Spleen (tissue), 11 donors: ENCODE measurements around the gene PKP2. TPM values are rescaled to one million over a fixed set of nuclear protein-coding genes. Genes with fewer than 3 reads are reported as not detected.
A peak's percentile ranks its signal among the peaks of the same experiment; 100 is the strongest.

Experiments used
- DNase-seq: peaks from one replicate; pipeline ENCODE4 v3.0.0-alpha.2; 2020
- H3K27ac ChIP-seq, 8 donors: fragments of 200-600 bp; sonication (generic) in 7 of 8; 1 replicate in 4 of 8; 2 replicates in 4 of 8; pipeline versions ENCODE4 v1.5.0 to v1.8.0; 2016 to 2021; ENCODE audit warnings: inconsistent platforms in 4 of 8, mild to moderate bottlenecking in 4 of 8, moderate library complexity in 1 of 8
- H3K27me3 ChIP-seq, 7 donors: fragments of 200-600 bp; sonication (generic) in 6 of 7; replicated peaks in 1 of 7; 1 replicate in 4 of 7; 2 replicates in 3 of 7; pipeline versions ENCODE4 v1.5.0 to v1.8.0; 2016 to 2021; ENCODE audit warnings: inconsistent platforms in 3 of 7, mild to moderate bottlenecking in 1 of 7
- H3K36me3 ChIP-seq, 6 donors: fragments of 200-600 bp; sonication (generic) in 5 of 6; 1 replicate in 4 of 6; 2 replicates in 2 of 6; pipeline versions ENCODE4 v1.5.0 to v1.8.0; 2016 to 2021; ENCODE audit warnings: inconsistent platforms in 2 of 6
- H3K4me1 ChIP-seq, 6 donors: fragments of 200-600 bp; sonication (generic) in 5 of 6; 1 replicate in 3 of 6; 2 replicates in 3 of 6; pipeline versions ENCODE4 v1.5.0 to v1.8.0; 2016 to 2021; ENCODE audit warnings: inconsistent platforms in 3 of 6
- H3K4me3 ChIP-seq, 8 donors: fragments of 200-600 bp; sonication (generic) in 7 of 8; 1 replicate in 4 of 8; 2 replicates in 4 of 8; pipeline versions ENCODE4 v1.5.0 to v1.8.0; 2016 to 2021; ENCODE audit warnings: inconsistent platforms in 4 of 8, mild to moderate bottlenecking in 4 of 8, moderate library complexity in 2 of 8
- H3K9me3 ChIP-seq, 8 donors: fragments of 200-600 bp; sonication (generic) in 7 of 8; 1 replicate in 4 of 8; 2 replicates in 4 of 8; pipeline versions ENCODE4 v1.5.0 to v1.8.0; 2016 to 2021; ENCODE audit warnings: inconsistent platforms in 4 of 8
- CTCF ChIP-seq, 11 experiments: fragments of 200-600 bp in 7 of 11; fragments of 450-650 bp in 4 of 11; sonication (generic) in 4 of 11; IDR thresholded peaks in 8 of 11; conservative IDR thresholded peaks in 3 of 11; 1 replicate in 7 of 11; 2 replicates in 4 of 11; pipeline versions ENCODE4 v1.4.0 to v1.8.0; 2016 to 2021; ENCODE audit warnings: antibody characterized with exemption in 11 of 11, inconsistent platforms in 4 of 11, mild to moderate bottlenecking in 1 of 11
- POLR2A ChIP-seq, 3 donors: fragments of 450-650 bp; IDR thresholded peaks; one replicate each; pipeline ENCODE4 v1.5.1; 2017; ENCODE audit warnings: antibody characterized with exemption in 3 of 3, mild to moderate bottlenecking in 1 of 3
- POLR2AphosphoS5 ChIP-seq, 3 donors: sonication (generic); formaldehyde crosslinking; IDR thresholded peaks; one replicate each; pipeline ENCODE4 v1.5.1; 2017; ENCODE audit warnings: antibody characterized with exemption in 3 of 3
- WGBS, 5 donors: extraction: QIAGEN DNeasy Blood & Tissue Kit in 3 of 5; methylation state at CpG; one replicate each; pipeline versions ENCODE4 v1.1.5 to v1.1.7; 2013 to 2018; 5-methylcytosine and 5-hydroxymethylcytosine counted together
- intact Hi-C: fragments of 100-400 bp; cut with DNase I; formaldehyde crosslinking; loops from one replicate; pipeline ENCODE4 v1.15.0; 2023; ENCODE audit warnings: low total_unique reads
- polyA plus RNA-seq, 3 donors: library from polyadenylated mRNA; stranded (reverse); fragments of 200-250 nt; gene quantifications; one replicate each; pipeline ENCODE4 v1.2.1, GENCODE V29; 2013
- total RNA-seq, 7 donors: library from RNA; depleted of rRNA in 3 of 7; stranded (reverse); fragments of >200 nt in 3 of 7; fragmentation: NEBNext Ultra II Directional in 4 of 7; extraction: Animal tissue kit (Norgen Biotek cat#: 25700) in 4 of 7; gene quantifications; one replicate each; pipeline versions ENCODE4 v1.1.0 to v1.2.1, GENCODE V29; 2016 to 2021
- donor health status: healthy with polysubstance abuse.
- donor health status: DM: no; HTN: no; CAD: no; lungs with moderate emphysema.
- donor health status: DM: no; HTN: no; CAD: no.
- donor health status: Bipolar disorder and iron deficiency.
- donor health status: healthy.
- donor health status: DM: no; HTN: no; CAD: no.
- donor health status: DM: yes; HTN: yes; CAD: no.

Gene PKP2
- total and polyA plus RNA-seq, 10 donors, result 1.5 to 10.8 (median 3.3) TPM

GRCh38 chr12:32918890-32919801 is 22.6 kb upstream of the PKP2 start:
- Histone ChIP-seq H3K36me3 (no peaks in the 10 kb centered on the region), H3K4me1 (peaks cover 0 to 5% (median 0%) of the 10 kb centered on the region in 6 donors), H3K9me3 (no peaks in the 10 kb centered on the region), H3K27ac (no peak overlapping the region), H3K4me3 (no peak overlapping the region), H3K27me3 (no peaks in the 10 kb centered on the region)
- intact Hi-C loops, result loop anchor here (10.0 kb wide), 1 partner anchor 154 kb away; no protein-coding TSS in a partner anchor
- 51 to 67% (median 60%) methylated on average over 11 of the region's 11 CpGs for WGBS, 5 donors
- DNase-seq, result no peak
- no peak for TF ChIP-seq POLR2A (IDR thresholded peaks at IDR 0.05)
- TF ChIP-seq CTCF (IDR thresholded peaks at IDR 0.05 in 8 of 11, conservative IDR thresholded peaks at IDR 0.05 in 3 of 11), result peak in 7 of 11 experiments; percentile 23 to 55 (median 40)

- Histone ChIP-seq H3K27me3 (no peaks in the 10 kb centered on the region), H3K9me3 (no peaks in the 10 kb centered on the region), H3K4me3 (no peak overlapping the region), H3K4me1 (peaks cover 0 to 5% (median 0%) of the 10 kb centered on the region in 6 donors), H3K36me3 (no peaks in the 10 kb centered on the region), H3K27ac (no peak overlapping the region)
- no peak for DNase-seq
- intact Hi-C loops, result loop anchor here (10.0 kb wide), 1 partner anchor 152 kb away; no protein-coding TSS in a partner anchor
- TF ChIP-seq POLR2A (IDR thresholded peaks at IDR 0.05) (no peak), CTCF (IDR thresholded peaks at IDR 0.05 in 8 of 11, conservative IDR thresholded peaks at IDR 0.05 in 3 of 11) (no peak), POLR2AphosphoS5 (IDR thresholded peaks at IDR 0.05) (no peak)
Measured at GRCh38 chr12:32917094-32917611, 20.6 kb upstream of the PKP2 start.

DNA sequence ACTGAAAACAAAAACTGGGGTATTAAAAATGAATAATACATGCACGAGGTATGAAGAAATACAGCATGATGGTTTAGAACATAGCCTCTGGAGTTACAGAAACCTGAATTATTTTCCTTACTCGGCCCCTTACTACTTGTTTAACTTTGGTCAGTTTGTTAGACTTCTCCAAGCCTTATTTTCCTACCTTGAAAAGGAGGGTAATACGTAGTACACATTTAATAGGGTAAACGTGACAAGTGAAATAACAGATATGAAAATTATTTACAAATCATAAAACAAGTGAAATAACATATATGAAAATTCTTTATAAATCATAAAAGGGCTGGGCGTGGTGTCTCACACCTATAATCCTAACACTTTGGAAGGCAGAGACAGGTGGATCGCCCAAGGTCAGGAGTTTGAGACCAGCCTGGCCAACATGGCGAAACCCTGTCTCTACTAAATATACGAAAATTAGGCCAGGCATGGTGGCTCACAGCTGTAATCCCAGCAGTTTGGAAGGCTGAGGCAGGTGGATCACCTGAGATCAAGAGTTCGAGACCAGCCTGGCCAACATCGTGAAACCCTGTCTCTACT is 11.4 kb upstream of the PKP2 start:
- H3K4me3 ChIP-seq, result no peak overlapping the region
- intact Hi-C loops, result no loop called here
- WGBS, 5 donors, result 87 to 95% (median 93%) methylated on average over 10 of the region's 10 CpGs

More for the DNA sequence above, 11.4 kb upstream of the PKP2 start:
- Histone ChIP-seq H3K9me3 (no peaks in the 10 kb centered on the region), H3K36me3 (no peaks in the 10 kb centered on the region), H3K27me3 (peaks cover 0 to 6% (median 0%) of the 10 kb centered on the region in 7 donors), H3K4me1 (peaks cover 0 to 8% (median 0%) of the 10 kb centered on the region in 6 donors), H3K27ac (no peak overlapping the region)
- DNase-seq, result no peak
- no peak for TF ChIP-seq POLR2A (IDR thresholded peaks at IDR 0.05)
- no peak for TF ChIP-seq POLR2AphosphoS5 (IDR thresholded peaks at IDR 0.05)
- no peak for TF ChIP-seq CTCF (IDR thresholded peaks at IDR 0.05 in 8 of 11, conservative IDR thresholded peaks at IDR 0.05 in 3 of 11)
